WTC11 (cell line): ENCODE data around the gene TFEC. TPM values are rescaled to one million over a fixed set of nuclear protein-coding genes. Genes with fewer than 3 reads are reported as not detected.

ENCODE experiments used
- ATAC-seq: fragments of 200-7000 bp; cut with Tn5 transposase; 2 replicates; pipeline ENCODE4 v1.10.0; 2021; ENCODE audit warnings: mild to moderate bottlenecking, moderate library complexity
- CTCF ChIA-PET: fragments of 300-600 bp; sonication (Branson Sonifier 250); formaldehyde crosslinking; loops from one replicate; lab custom pipeline; 2021; ENCODE audit warnings: antibody characterized with exemption; lab: Charles Lee
- POLR2A ChIA-PET: fragments of 350-600 bp; sonication (Branson Sonifier 250); formaldehyde crosslinking; loops from one replicate; lab custom pipeline; 2021; ENCODE audit warnings: antibody characterized with exemption; lab: Charles Lee
- DNase-seq: peaks from one replicate; pipeline ENCODE4 v3.0.0; 2021; ENCODE audit warnings: low spot score
- H3K27ac Mint-ChIP-seq: 2 replicates; pipeline ENCODE4 v1.8.0; 2021; ENCODE audit warnings: mixed read lengths
- H3K27me3 Mint-ChIP-seq: 2 replicates; pipeline ENCODE4 v1.8.0; 2021; ENCODE audit warnings: low read depth, mild to moderate bottlenecking, moderate library complexity, mixed read lengths
- H3K36me3 Mint-ChIP-seq: 2 replicates; pipeline ENCODE4 v1.8.0; 2021; ENCODE audit warnings: mixed read lengths
- H3K4me1 Mint-ChIP-seq: 2 replicates; pipeline ENCODE4 v1.8.0; 2022; ENCODE audit warnings: mixed read lengths
- H3K4me3 Mint-ChIP-seq: 2 replicates; pipeline ENCODE4 v1.8.0; 2021; ENCODE audit warnings: mild to moderate bottlenecking, moderate library complexity, mixed read lengths
- H3K9me3 Mint-ChIP-seq: 2 replicates; pipeline ENCODE4 v1.8.0; 2021; ENCODE audit warnings: mixed read lengths
- CREB1 ChIP-seq: sonication (generic); formaldehyde crosslinking; IDR thresholded peaks from 2 replicates; pipeline ENCODE4 v1.8.0; 2023; ENCODE audit warnings: mild to moderate bottlenecking, missing genetic modification reagents
- ELF4 ChIP-seq: sonication (generic); formaldehyde crosslinking; IDR thresholded peaks from 2 replicates; pipeline ENCODE4 v1.8.1; 2022; ENCODE audit warnings: low read depth, mild to moderate bottlenecking, moderate library complexity, missing genetic modification reagents
- ETV6 ChIP-seq: sonication (generic); formaldehyde crosslinking; IDR thresholded peaks from 2 replicates; pipeline ENCODE4 v1.8.1; 2022; ENCODE audit warnings: mild to moderate bottlenecking, missing genetic modification reagents
- FOXK1 ChIP-seq: sonication (generic); formaldehyde crosslinking; IDR thresholded peaks from 2 replicates; pipeline ENCODE4 v1.8.0; 2022; ENCODE audit warnings: mild to moderate bottlenecking, moderate library complexity, missing genetic modification reagents
- JAZF1 ChIP-seq: fragments of 250-450 bp; sonication (Bioruptor Pico); IDR thresholded peaks from 2 replicates; pipeline ENCODE4 v1.9.0; 2021; ENCODE audit warnings: moderate library complexity, mild to moderate bottlenecking, inconsistent platforms
- JUN ChIP-seq: sonication (generic); formaldehyde crosslinking; IDR thresholded peaks from 2 replicates; pipeline ENCODE4 v1.8.0; 2023; ENCODE audit warnings: mild to moderate bottlenecking, missing genetic modification reagents
- KAT7 ChIP-seq: sonication (generic); formaldehyde crosslinking; IDR thresholded peaks from 2 replicates; pipeline ENCODE4 v1.8.1; 2023; ENCODE audit warnings: missing genetic modification reagents, mild to moderate bottlenecking, borderline replicate concordance
- MXD4 ChIP-seq: fragments of 250-450 bp; sonication (Bioruptor Pico); IDR thresholded peaks from 2 replicates; pipeline ENCODE4 v1.8.0; 2021; ENCODE audit warnings: mild to moderate bottlenecking, moderate library complexity, borderline replicate concordance
- MYBL2 ChIP-seq: sonication (generic); formaldehyde crosslinking; IDR thresholded peaks from 2 replicates; pipeline ENCODE4 v1.8.1; 2023; ENCODE audit warnings: mild to moderate bottlenecking, moderate library complexity, missing genetic modification reagents
- NFATC4 ChIP-seq: fragments of 250-450 bp; sonication (Bioruptor Pico); IDR thresholded peaks from 2 replicates; pipeline ENCODE4 v1.9.0; 2021; ENCODE audit warnings: mild to moderate bottlenecking
- NFE2L1 ChIP-seq: sonication (generic); formaldehyde crosslinking; IDR thresholded peaks from 2 replicates; pipeline ENCODE4 v1.8.1; 2023; ENCODE audit warnings: missing genetic modification reagents
- NR1H2 ChIP-seq: sonication (generic); formaldehyde crosslinking; IDR thresholded peaks from 2 replicates; pipeline ENCODE4 v1.9.0; 2021; ENCODE audit warnings: mild to moderate bottlenecking, moderate library complexity, missing genetic modification reagents
- TEAD1 ChIP-seq: sonication (generic); formaldehyde crosslinking; IDR thresholded peaks from 2 replicates; pipeline ENCODE4 v1.8.0; 2022; ENCODE audit warnings: mild to moderate bottlenecking, missing genetic modification reagents
- ZNF121 ChIP-seq: sonication (generic); formaldehyde crosslinking; IDR thresholded peaks from 2 replicates; pipeline ENCODE4 v1.8.0; 2023; ENCODE audit warnings: missing genetic modification reagents
- ZNF416 ChIP-seq: fragments of 250-450 bp; sonication (Bioruptor Pico); IDR thresholded peaks from 2 replicates; pipeline ENCODE4 v1.9.0; 2021; ENCODE audit warnings: mild to moderate bottlenecking, inconsistent platforms
- total RNA-seq: library from RNA; stranded (reverse); gene quantifications from 3 replicates; pipeline ENCODE4 v1.2.3, GENCODE V29; 2021
- TF ChIP-seq, protein P1 (sequence below): sonication (generic); formaldehyde crosslinking; conservative IDR thresholded peaks from 2 replicates; pipeline ENCODE4 v1.8.1; 2022; ENCODE audit warnings: mild to moderate bottlenecking, missing genetic modification reagents
- TF ChIP-seq, protein P2 (sequence below): fragments of 250-450 bp; sonication (Bioruptor Pico); IDR thresholded peaks from 2 replicates; pipeline ENCODE4 v1.9.0; 2021; ENCODE audit warnings: mild to moderate bottlenecking, borderline replicate concordance
- TF ChIP-seq, protein P3 (sequence below): fragments of 250-450 bp; sonication (Bioruptor Pico); IDR thresholded peaks from 2 replicates; pipeline ENCODE4 v2.1.2; 2022; ENCODE audit warnings: mild to moderate bottlenecking, moderate library complexity
- TF ChIP-seq, protein P4 (sequence below): fragments of 250-450 bp; sonication (Bioruptor Pico); IDR thresholded peaks from 2 replicates; pipeline ENCODE4 v1.9.0; 2021; ENCODE audit warnings: moderate library complexity, mild to moderate bottlenecking, inconsistent platforms, borderline replicate concordance
- TF ChIP-seq, protein P5 (sequence below): fragments of 250-450 bp; sonication (Bioruptor Pico); IDR thresholded peaks from 2 replicates; pipeline ENCODE4 v1.9.0; 2021; ENCODE audit warnings: mild to moderate bottlenecking
- TF ChIP-seq, protein P6 (sequence below): sonication (generic); formaldehyde crosslinking; IDR thresholded peaks from 2 replicates; pipeline ENCODE4 v1.8.1; 2022; ENCODE audit warnings: low read depth, mild to moderate bottlenecking, moderate library complexity, missing genetic modification reagents, borderline replicate concordance

TFEC gene
- total RNA-seq, 1 experiment from 2014 or later, result 0.17 TPM

DNA sequence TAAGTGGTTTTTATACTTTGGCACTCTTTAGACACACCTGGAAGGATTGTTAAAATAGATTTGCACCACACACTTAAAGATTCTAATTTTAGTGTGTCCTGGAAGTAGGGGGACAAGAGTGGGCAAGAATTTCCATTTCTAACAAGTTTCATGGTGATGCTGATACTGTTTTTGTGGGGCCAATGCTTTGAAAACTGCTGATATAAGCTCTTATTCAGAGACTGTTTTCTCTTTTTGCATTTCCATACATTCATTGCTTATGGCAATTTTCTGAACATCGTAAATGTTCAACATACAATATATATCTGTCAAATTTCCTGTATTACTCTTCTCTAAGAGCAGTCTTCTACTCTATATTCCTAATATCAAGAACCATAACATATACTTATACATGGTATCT lies 79.0 kb downstream of the TFEC start (continued):
- TF ChIP-seq, protein P1, sequence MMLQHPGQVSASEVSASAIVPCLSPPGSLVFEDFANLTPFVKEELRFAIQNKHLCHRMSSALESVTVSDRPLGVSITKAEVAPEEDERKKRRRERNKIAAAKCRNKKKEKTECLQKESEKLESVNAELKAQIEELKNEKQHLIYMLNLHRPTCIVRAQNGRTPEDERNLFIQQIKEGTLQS, result no peak
- no peak for TF ChIP-seq ETV6
- no peak for TF ChIP-seq ELF4 (CRISPR knock-in tag)
- TF ChIP-seq, protein P2, sequence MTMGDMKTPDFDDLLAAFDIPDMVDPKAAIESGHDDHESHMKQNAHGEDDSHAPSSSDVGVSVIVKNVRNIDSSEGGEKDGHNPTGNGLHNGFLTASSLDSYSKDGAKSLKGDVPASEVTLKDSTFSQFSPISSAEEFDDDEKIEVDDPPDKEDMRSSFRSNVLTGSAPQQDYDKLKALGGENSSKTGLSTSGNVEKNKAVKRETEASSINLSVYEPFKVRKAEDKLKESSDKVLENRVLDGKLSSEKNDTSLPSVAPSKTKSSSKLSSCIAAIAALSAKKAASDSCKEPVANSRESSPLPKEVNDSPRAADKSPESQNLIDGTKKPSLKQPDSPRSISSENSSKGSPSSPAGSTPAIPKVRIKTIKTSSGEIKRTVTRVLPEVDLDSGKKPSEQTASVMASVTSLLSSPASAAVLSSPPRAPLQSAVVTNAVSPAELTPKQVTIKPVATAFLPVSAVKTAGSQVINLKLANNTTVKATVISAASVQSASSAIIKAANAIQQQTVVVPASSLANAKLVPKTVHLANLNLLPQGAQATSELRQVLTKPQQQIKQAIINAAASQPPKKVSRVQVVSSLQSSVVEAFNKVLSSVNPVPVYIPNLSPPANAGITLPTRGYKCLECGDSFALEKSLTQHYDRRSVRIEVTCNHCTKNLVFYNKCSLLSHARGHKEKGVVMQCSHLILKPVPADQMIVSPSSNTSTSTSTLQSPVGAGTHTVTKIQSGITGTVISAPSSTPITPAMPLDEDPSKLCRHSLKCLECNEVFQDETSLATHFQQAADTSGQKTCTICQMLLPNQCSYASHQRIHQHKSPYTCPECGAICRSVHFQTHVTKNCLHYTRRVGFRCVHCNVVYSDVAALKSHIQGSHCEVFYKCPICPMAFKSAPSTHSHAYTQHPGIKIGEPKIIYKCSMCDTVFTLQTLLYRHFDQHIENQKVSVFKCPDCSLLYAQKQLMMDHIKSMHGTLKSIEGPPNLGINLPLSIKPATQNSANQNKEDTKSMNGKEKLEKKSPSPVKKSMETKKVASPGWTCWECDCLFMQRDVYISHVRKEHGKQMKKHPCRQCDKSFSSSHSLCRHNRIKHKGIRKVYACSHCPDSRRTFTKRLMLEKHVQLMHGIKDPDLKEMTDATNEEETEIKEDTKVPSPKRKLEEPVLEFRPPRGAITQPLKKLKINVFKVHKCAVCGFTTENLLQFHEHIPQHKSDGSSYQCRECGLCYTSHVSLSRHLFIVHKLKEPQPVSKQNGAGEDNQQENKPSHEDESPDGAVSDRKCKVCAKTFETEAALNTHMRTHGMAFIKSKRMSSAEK (CRISPR knock-in tag), result no peak

DNA sequence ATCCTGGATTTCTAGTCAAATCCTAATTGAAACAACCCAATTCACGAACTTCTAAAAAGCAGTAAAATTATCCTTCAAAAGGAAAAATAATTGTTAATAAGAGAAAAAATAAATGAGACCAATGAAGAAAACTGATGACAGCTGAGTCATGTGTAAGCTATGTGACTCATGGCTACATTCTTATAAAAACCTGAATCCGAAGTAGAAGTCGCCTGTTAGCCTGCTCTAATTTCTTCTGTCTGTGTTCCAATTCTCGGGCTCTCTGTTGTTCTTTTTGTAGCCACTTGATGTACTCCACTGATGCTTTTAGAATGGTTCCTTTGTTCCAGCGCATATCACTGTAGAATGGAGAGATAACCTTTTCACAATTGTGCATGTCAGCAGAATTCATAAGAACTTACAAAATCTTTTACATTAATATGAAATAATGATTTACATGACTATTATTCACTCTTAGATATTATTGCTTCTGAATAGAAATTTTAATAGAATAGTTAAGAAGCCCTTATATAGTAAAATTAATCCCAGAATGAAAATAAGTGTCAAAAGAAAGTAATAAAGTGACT lies 88.8 kb downstream of the TFEC start:
- ATAC-seq (no peak), DNase-seq (no peak)
- ChIA-PET POLR2A (no interaction called here), CTCF (no interaction called here)
- Mint-ChIP-seq H3K9me3 (no peaks in the 10 kb centered on the region), H3K36me3 (no peaks in the 10 kb centered on the region), H3K4me1 (no peaks in the 10 kb centered on the region), H3K27me3 (no peaks in the 10 kb centered on the region), H3K4me3 (no peak overlapping the region), H3K27ac (no peak overlapping the region)
- TF ChIP-seq, protein P3, sequence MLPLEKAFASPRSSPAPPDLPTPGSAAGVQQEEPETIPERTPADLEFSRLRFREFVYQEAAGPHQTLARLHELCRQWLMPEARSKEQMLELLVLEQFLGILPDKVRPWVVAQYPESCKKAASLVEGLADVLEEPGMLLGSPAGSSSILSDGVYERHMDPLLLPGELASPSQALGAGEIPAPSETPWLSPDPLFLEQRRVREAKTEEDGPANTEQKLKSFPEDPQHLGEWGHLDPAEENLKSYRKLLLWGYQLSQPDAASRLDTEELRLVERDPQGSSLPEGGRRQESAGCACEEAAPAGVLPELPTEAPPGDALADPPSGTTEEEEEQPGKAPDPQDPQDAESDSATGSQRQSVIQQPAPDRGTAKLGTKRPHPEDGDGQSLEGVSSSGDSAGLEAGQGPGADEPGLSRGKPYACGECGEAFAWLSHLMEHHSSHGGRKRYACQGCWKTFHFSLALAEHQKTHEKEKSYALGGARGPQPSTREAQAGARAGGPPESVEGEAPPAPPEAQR (CRISPR knock-in tag), result no peak
- TF ChIP-seq KAT7 (CRISPR knock-in tag) (no peak), NFATC4 (CRISPR knock-in tag) (no peak), ZNF416 (CRISPR knock-in tag) (no peak), CREB1 (CRISPR knock-in tag) (no peak), ZNF121 (CRISPR knock-in tag) (no peak), NFE2L1 (CRISPR knock-in tag) (no peak)
- TF ChIP-seq, protein P4, sequence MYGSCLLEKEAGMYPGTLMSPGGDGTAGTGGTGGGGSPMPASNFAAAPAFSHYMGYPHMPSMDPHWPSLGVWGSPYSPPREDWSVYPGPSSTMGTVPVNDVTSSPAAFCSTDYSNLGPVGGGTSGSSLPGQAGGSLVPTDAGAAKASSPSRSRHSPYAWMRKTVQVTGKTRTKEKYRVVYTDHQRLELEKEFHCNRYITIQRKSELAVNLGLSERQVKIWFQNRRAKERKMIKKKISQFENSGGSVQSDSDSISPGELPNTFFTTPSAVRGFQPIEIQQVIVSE (CRISPR knock-in tag), result no peak
- TF ChIP-seq, protein P5, sequence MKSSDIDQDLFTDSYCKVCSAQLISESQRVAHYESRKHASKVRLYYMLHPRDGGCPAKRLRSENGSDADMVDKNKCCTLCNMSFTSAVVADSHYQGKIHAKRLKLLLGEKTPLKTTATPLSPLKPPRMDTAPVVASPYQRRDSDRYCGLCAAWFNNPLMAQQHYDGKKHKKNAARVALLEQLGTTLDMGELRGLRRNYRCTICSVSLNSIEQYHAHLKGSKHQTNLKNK, result no peak

DNA sequence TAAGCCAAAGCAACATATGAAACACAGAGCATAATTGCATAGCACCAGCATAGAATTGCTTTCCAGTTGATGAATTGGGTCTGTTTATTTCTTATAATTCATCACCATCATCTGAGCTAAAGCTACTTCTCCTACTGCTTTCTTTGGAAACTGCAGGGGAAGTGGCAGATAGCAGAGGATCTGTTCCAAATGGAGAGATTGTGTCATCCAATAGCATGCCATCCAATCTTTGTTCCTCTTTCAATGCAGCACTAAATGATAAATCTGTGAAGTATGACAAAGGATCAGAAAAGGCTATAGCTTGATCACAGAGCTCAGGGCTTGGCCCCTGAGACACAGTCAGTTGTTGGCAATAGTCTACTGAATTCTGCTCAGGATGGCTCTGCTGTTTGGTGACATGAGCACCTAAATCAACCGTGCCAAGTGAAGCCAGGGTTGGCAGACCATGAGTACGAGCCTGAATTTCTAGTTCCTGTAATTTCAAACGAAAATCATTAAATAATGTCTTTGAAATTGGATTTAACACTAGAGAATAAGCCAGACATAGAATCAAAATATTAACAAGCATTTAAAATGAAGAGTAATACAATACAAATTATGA lies 90.0 kb downstream of the TFEC start:
- no peaks in the 10 kb centered on the region for H3K36me3 Mint-ChIP-seq
- TF ChIP-seq NFATC4 (CRISPR knock-in tag) (no peak), TEAD1 (no peak), JAZF1 (CRISPR knock-in tag) (no peak), MYBL2 (CRISPR knock-in tag) (no peak), JUN (no peak), NR1H2 (CRISPR knock-in tag) (no peak), NFE2L1 (CRISPR knock-in tag) (no peak), MXD4 (CRISPR knock-in tag) (no peak), FOXK1 (CRISPR knock-in tag) (no peak)
- TF ChIP-seq, protein P2 (CRISPR knock-in tag), result no peak
- TF ChIP-seq, protein P6, sequence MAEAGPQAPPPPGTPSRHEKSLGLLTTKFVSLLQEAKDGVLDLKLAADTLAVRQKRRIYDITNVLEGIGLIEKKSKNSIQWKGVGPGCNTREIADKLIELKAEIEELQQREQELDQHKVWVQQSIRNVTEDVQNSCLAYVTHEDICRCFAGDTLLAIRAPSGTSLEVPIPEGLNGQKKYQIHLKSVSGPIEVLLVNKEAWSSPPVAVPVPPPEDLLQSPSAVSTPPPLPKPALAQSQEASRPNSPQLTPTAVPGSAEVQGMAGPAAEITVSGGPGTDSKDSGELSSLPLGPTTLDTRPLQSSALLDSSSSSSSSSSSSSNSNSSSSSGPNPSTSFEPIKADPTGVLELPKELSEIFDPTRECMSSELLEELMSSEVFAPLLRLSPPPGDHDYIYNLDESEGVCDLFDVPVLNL (CRISPR knock-in tag), result no peak

More for the DNA sequence above, 90.0 kb downstream of the TFEC start:
- Mint-ChIP-seq H3K27me3 (no peaks in the 10 kb centered on the region), H3K4me1 (no peaks in the 10 kb centered on the region), H3K27ac (no peak overlapping the region), H3K9me3 (no peaks in the 10 kb centered on the region), H3K4me3 (no peak overlapping the region)
- ChIA-PET CTCF (interaction anchor here (0.7 kb wide), 1 partner anchor 18 kb away, joined by 3 read pairs; no protein-coding TSS in a partner anchor), POLR2A (no interaction called here)
- DNase-seq (no peak), ATAC-seq (no peak)
